ENCODE measurements around the gene ABI1. TPM values are rescaled to one million over a fixed set of nuclear protein-coding genes. Genes with fewer than 3 reads are reported as not detected.
"Not testable (repeated sequence)": the region's sequence is repeated elsewhere in the genome, so short reads cannot be mapped to it uniquely, and the experiment has no call there.

Gene ABI1
- total RNA-seq (10 to 100 TPM; 48.0 to 67.6 TPM), polyA plus RNA-seq (ENCODE audit: insufficient read depth, low read depth, low replicate concordance) (34.6 TPM)
- long read RNA-seq, donor 1, transcript ABI1-208 (10 exons, 3,515 nt): major isoform, 6 of 12 reads
- long read RNA-seq, donor 1, transcript ABI1-205 (10 exons, 3,516 nt): minor isoform, 5 of 12 reads
- long read RNA-seq, donor 1, partial matches to known transcripts: 0 of 12 reads
- long read RNA-seq, donor 1, other reads (novel, unspliced or antisense): 0 of 12 reads
- long read RNA-seq, donor 2, transcript ABI1-208 (10 exons, 3,515 nt): major isoform, 5 of 17 reads
- long read RNA-seq, donor 2, partial matches to known transcripts: 8 of 17 reads
- long read RNA-seq, donor 2, other reads (novel, unspliced or antisense): 0 of 17 reads

DNA sequence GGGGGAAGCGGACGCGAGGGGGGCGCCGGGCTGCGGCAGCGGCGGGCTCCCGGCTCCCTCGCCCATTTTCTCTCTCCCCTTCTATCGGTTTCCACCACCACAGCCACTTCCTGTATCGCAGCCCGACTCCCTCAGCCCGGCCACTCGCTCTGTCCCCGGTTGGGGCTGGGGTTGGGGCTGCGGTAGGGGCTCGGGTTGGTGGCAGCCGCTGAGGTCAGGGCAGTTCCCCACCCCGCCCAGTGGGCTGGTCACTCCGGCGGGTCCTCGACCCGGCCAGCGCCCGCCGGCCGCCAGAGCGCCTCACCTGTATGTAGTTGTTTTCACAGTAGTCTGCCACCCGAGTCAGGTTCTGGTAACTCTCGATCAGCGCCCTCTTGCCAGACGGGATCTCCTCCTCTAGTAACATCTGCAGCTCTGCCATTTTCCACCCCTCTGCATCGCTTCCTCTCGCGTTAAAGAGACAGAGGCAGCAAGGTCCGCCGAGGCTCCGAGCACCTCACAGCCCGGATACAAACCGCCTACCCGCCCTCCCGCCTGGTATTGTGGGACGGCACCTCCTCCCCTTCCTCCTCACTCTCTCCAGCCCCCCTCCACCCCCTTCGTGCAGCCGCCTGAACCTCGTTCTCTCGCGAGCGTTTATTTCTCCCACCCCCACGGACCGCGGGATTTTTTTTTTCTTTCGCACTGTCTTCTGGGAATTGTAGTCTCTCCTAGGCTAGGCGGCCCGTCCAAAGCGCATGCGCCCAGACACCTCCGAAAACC is at the start of gene ABI1:
TSS of gene ABI1 (minus strand) at position 516 of the 762 bp plus-strand sequence. CDS start at position 421, 95 bp downstream.
- intact Hi-C loops (cut with DNase I; ENCODE audit: low total_unique reads): no loop called here
- no peaks in the 10 kb centered on the region for H3K27me3 ChIP-seq
- peaks cover 6% of the 10 kb centered on the region for H3K4me1 ChIP-seq
- peak; percentile 98 for DNase-seq
- H3K4me3 ChIP-seq: peak within 1 kb of the TSS; percentile 98 to 99
- peak within 1 kb of the TSS; percentile 92 to 95 for H3K27ac ChIP-seq
- TF ChIP-seq, protein P1, sequence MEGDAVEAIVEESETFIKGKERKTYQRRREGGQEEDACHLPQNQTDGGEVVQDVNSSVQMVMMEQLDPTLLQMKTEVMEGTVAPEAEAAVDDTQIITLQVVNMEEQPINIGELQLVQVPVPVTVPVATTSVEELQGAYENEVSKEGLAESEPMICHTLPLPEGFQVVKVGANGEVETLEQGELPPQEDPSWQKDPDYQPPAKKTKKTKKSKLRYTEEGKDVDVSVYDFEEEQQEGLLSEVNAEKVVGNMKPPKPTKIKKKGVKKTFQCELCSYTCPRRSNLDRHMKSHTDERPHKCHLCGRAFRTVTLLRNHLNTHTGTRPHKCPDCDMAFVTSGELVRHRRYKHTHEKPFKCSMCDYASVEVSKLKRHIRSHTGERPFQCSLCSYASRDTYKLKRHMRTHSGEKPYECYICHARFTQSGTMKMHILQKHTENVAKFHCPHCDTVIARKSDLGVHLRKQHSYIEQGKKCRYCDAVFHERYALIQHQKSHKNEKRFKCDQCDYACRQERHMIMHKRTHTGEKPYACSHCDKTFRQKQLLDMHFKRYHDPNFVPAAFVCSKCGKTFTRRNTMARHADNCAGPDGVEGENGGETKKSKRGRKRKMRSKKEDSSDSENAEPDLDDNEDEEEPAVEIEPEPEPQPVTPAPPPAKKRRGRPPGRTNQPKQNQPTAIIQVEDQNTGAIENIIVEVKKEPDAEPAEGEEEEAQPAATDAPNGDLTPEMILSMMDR (IDR thresholded peaks at IDR 0.05): no peak
- peak; percentile 91 for TF ChIP-seq POLR2A (IDR thresholded peaks at IDR 0.05)
- no peaks in the 10 kb centered on the region for H3K36me3 ChIP-seq (ENCODE audit: low read depth, missing control alignments)
- WGBS, 2 donors: 0 to 1% methylated on average over 30 to 55 of the region's 59 CpGs
- no peaks in the 10 kb centered on the region for H3K9me3 ChIP-seq

DNA sequence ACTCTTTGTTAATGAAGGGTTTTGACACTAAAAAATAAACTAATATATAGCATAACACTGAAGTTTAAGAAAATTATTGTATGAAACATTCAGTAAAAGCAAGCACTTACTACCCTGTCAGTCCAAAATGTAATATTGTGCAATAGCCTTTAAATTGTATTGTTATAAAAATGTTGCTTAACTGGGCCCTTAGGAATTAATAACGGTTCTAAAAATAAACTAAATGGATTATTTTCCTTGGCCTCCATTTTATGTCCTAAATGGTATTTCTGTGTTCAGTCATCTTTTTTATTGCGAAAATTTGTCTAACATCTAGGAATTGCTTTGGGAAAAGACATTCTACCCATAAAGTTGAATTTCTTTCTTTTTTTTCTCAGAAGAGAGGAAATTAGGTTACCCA is 49.0 kb upstream of the ABI1 start:
- Histone ChIP-seq H3K27me3 (no peaks in the 10 kb centered on the region), H3K4me3 (no peak overlapping the region), H3K36me3 (ENCODE audit: low read depth, missing control alignments) (no peaks in the 10 kb centered on the region), H3K9me3 (no peaks in the 10 kb centered on the region), H3K27ac (no peak overlapping the region), H3K4me1 (no peaks in the 10 kb centered on the region)
- TF ChIP-seq, protein P1 (IDR thresholded peaks at IDR 0.05): no peak
- no peak for TF ChIP-seq POLR2A (IDR thresholded peaks at IDR 0.05)
- 69 to 77% methylated on average over 2 of the region's 2 CpGs for WGBS, 2 donors
- intact Hi-C loops (cut with DNase I; ENCODE audit: low total_unique reads): no loop called here
- DNase-seq: no peak

DNA sequence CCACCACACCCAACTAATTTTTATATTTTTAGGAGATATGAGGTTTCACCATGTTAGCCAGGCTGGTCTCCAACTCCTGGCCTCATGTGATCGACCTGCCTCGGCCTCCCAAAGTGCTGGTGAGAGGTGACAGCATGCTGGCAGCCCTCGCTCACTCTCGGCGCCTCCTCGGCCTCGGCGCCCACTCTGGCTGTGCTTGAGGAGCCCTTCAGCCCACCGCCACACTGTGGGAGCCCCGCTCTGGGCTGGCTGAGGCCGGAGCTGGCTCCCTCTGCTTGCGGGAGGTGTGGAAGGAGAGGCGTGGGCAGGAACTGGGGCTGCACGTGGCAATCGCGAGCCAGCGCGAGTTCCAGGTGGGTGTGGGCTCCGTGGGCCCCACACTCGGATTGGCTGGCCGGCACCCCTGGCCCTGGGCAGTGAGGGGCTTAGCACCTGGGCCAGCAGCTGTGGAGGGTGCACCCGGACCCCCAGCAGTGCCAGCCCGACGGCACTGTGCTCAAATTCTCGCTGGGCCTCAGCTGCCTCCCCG is 44.6 kb upstream of the ABI1 start:
- H3K27me3 ChIP-seq; H3K27ac ChIP-seq; H3K36me3 ChIP-seq (ENCODE audit: low read depth, missing control alignments); intact Hi-C loops (cut with DNase I; ENCODE audit: low total_unique reads); DNase-seq; H3K9me3 ChIP-seq; H3K4me1 ChIP-seq: not testable (repeated sequence)
- peak overlapping the region in 1 of 2 donors; percentile 31 for H3K4me3 ChIP-seq
- 79 to 81% methylated on average over 8 to 23 of the region's 26 CpGs for WGBS, 2 donors

DNA sequence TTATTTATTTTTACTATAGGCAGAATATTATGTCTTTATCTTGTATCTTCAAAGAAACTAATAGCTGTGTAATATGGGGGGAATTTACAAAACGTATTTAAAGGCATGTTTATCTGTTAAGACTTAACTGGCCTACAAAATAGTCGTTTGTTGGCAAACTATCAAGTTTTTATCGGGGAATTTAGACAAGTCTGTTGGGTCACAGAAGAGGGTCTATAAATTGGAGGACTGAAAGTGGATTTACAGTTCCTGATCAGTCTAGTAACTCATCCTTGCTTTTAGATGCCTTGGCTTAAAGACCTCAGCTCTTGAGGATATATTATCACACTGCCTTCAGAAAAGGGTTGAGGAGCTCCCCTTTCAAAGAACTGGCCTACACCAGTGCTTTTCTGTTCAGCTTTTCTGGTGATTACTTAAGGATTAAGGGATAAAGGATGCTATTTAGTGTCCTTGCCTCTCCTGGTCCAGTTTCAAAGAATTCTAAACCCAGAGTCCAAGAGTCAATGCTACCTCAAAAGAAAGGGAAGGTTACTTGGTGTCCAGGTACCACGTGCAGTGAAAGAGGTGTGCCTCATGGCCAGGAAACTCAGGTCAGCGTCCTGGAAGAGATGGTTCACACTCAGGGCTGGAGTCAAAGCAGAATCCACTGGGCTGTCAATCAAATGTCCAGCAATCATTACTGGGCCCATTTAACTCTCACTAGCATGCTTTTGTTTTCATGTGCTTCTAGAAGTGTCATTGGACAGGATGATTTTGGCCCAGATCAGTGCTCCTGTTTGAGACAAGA is 42.9 kb upstream of the ABI1 start:
- WGBS, 2 donors: 61 to 62% methylated on average over 5 of the region's 5 CpGs

DNA sequence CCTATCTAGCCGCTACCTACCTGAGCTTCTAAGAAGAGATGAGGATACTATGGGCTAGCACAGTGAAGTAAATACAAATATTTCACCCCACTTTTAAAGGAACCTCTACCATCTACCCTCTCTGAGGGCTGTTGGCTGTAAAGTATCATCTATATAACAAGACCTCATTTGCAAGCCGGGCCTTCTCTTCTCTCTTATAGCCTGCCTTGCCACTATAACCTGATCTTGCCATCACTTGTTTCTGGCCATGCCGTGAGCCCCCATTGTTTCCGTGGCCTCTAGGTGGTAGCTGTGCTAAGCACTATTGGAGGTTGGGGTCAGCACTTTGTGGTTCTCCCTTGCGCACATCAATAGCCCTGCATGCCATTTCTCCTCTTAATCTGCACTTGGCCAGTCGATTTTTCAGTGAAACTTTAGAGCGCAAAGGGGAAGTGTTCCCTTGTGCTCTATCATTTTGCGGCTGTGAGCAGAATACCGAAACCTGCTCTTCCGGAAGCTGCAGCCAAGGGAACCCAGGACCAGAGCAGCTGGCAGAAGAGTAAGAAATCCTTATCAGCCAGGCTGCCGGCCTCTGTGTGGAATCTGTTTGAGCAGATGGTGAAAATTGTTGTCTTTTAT is 31.7 kb upstream of the ABI1 start:
- H3K9me3 ChIP-seq; H3K4me1 ChIP-seq; H3K4me3 ChIP-seq; H3K36me3 ChIP-seq (ENCODE audit: low read depth, missing control alignments); H3K27ac ChIP-seq; H3K27me3 ChIP-seq; DNase-seq; intact Hi-C loops (cut with DNase I; ENCODE audit: low total_unique reads): not testable (repeated sequence)
- WGBS, 2 donors: 78 to 93% methylated on average over 2 to 9 of the region's 11 CpGs

More for the DNA sequence above, 42.9 kb upstream of the ABI1 start:
- Histone ChIP-seq H3K27ac (no peak overlapping the region), H3K4me1 (no peaks in the 10 kb centered on the region), H3K27me3 (no peaks in the 10 kb centered on the region), H3K9me3 (no peaks in the 10 kb centered on the region), H3K36me3 (ENCODE audit: low read depth, missing control alignments) (no peaks in the 10 kb centered on the region), H3K4me3 (no peak overlapping the region)
- intact Hi-C loops (cut with DNase I; ENCODE audit: low total_unique reads): no loop called here
- DNase-seq: no peak
- TF ChIP-seq POLR2A (IDR thresholded peaks at IDR 0.05): no peak
- TF ChIP-seq, protein P1 (IDR thresholded peaks at IDR 0.05): no peak

All from testis (tissue), 5 donors.